Stromal cell of bone marrow (primary cell): ENCODE measurements around the gene ANXA5.
"Not testable (repeated sequence)": the region's sequence is repeated elsewhere in the genome, so short reads cannot be mapped to it uniquely, and the experiment has no call there.

Experiments used
- DNase-seq: peaks from one replicate; pipeline ENCODE4 v3.0.0-alpha.2; 2012; ENCODE audit warnings: low read depth

ANXA5 gene

DNA sequence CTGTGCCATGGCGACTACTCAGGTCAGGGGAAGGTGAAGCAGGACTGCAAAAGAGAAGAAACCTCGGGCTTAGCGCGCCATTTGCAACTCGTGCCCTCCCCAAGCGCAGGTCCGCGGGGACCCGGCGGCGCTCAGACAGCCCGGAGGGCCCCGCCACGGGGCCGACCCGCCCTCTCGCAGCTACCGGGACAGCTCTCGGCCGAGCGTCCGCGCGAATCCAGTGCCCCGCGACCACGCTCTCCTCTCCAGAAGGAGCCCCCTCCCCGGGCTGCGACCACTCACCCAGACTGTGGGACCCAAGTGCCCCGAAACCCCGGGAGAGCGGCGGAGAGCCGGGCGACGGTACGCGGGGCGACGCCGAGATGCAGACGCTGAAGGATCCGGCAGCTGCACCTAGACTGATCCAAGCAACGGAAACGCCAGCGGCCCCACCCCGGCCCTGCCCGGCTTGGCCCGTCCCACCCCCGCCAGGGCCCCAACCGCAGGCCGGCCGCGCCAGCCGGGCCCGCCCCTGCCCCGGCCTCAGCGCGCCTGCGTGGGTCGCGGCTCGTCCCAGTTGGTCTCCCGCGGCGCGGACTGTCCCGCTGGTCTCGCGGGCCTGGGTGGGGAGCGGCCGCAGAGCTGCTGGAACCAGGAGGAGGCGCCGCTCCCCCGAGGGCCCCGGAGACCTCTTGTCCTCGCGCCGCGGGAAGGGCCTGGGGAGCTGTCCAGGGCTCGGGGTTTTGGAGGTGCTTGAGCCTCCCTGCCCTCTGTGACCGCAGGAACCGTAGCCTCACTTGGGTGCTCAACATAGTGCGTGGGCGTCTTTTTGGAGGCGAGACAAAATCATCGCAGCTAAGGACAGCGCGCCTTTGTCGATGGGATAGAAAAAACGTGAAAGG lies at the start of gene ANXA5:
Gene ANXA5 (minus strand): TSS at position 400 of the 881 bp plus-strand sequence. CDS start 391 bp downstream, at position 9.
- peak; percentile 72 for DNase-seq

DNA sequence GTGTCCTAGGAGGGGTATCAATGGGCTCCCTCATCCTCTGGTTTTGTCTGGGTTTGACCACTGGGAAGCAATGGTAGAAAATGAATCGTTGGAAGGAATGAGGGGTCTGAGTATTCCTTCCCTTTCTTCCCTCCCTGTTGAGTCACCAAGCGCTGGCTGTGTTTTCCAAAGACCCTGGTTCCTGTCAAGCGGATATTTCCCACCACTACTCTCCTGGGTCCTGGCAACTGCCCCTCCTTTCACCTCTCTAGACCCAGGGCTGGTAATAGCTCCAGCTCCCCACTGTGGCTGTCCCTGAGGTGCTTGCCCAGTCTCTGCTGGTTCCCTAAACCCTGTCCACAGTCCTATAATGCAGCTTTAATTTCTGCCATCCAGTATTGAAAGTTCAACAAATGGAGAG lies 46.0 kb upstream of the ANXA5 start:
- DNase-seq: no peak

- DNase-seq: no peak
Observed at GRCh38 chr4:121741751-121742150, 45.0 kb upstream of the ANXA5 start.

- DNase-seq: no peak
Observed at GRCh38 chr4:121740796-121741409, 44.1 kb upstream of the ANXA5 start.

GRCh38 chr4:121739575-121739974 lies 42.8 kb upstream of the ANXA5 start:
- no peak for DNase-seq

DNA sequence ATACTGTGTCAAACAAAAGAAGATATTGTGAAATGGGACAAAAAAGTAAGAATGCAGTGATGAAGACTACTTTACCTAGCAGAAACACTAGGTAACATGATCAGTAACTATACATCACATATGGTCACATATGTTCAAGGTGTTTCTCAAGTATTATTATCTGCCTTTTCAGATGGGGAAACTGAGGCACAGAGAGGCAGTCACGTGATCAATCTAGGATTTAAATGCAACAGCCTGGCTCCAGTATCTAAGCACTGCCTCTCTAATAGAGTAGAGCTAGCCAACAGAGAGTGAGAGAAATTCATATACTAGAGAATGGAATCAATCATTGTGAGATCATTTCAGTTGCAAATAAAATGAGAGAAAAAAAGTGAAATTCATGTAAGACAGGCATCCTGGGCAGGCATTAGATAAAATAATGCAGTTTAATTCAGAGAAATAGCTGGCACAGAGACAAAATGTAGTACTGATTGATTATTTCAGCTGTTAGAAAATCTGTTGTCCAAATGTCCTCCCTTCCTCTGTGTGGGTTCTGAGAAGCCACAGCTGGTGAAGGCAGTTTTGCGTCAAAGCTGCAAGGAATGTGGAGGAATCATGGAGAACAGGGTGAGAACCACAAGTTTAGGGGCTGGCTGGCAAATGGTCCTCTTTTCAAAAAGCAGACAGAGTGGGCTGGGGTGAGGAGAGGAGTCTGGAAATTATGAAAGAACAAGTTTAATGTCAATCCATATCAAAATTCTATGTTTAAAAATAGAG lies 42.2 kb upstream of the ANXA5 start:
- DNase-seq: no peak

DNA sequence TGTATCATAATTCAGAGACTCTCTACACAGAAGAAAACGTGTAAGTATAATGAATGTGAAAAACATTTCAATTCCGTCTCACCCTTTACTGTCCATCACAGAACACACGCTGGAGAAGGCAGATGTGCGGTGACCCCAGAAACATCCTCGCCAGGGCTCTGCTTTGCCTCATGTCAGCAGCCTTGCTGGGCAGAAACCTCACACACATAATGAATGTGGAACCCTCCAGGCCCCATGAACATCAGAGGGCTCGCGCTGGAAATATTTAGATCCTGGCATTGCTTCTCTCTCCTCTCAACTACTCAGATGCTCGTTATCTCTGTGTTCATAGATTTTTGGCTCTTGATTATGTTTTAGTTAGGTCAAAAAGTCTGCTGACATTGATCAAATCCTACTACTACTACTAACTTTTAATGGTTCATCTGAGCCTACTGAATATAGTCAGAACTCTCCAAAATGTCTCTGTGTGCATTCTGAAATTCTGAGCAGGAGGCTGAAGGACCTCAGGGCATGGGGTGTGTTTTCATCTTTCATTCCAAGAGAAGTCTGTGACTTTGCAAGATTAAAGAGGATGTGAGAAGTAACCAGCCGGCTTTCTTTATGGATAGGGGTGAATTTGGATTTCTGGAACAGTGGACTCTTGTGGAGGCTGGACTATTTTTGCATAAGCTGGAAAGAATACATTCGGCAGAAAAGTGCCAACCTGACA lies 41.2 kb upstream of the ANXA5 start:
- DNase-seq: no peak

DNA sequence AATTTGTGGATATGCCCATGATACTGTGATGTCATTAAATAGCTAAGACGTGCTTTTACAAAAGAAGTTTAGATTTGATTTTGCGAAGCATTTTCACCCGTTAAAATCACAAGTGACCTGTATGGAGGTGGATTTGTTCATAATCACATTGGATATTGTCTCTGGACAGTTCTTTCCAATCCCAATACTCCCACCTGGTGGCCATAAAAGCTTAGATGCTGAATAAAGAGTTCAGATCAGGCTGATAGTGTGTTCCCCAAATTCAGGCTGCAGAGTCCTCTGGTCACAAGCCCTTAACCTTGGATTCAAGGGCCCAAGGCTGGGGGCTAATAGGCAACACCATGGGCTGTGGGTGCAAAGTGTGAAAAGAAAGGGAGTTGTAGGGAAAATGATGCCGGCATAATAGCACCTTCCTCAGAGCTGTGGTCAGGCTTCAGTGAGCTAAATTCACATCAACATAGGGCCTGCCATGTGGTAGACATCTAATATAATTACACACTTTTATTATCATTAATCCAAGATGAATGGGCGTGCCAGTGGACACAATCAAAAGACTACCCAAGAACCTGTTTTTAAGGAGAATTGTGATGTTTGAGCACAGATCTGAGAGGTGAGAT lies 40.1 kb upstream of the ANXA5 start:
- DNase-seq: peak; percentile 49

DNA sequence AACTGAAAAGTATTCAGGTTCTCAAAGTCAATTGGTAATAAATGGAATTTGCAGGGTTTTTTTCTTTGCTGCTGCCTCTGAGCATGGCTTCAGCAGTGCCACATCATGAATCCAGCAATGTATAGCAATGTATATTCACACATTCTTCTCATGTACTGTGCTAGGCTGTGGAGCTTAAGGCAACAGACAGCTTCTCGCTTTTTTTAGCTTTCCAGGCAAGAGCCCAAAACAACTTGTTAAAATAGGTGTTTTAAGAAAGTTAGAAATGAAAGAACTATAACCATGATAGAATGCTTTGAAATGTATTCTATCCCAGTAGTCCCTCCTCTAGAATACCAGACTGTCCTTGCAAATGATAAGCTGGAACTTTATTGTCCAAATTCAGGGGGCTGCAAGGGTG lies 37.8 kb upstream of the ANXA5 start:
- no peak for DNase-seq

DNA sequence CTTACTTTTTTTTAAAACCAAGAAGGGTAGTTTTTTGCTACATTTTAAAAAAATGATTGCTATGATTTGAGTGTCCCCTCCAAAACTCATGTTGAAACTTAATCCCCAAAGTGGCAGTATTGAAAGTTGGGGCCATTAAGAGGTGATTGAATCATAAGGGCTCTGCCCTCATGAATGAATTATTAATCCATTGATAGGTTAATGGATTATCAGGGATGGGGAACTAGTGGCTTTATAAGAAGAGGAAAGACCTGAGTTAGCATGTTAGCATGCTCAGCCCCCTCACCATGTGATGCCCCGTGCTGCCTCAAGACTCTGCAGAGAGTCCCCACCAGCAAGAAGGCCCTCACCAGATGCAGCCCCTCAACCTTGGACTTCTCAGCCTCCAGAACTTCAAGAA lies 37.2 kb upstream of the ANXA5 start:
- DNase-seq: no peak

DNA sequence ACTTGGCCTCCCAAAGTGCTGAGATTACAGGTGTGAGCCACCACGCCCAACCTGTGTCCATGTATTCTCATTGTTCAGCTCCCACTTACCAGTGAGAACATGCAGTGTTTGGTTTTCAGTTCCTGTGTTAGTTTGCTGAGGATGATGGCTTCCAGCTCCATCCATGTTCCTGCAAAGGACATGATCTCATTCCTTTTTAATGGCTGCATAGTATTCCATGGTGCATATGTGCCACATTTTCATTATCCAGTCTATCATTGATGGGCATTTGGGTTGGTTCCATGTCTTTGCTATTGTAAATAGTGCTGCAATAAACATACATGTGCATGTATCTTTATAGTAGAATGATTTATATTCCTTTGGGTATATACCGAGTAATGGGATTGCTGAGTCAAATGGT lies 33.0 kb upstream of the ANXA5 start:
- DNase-seq: not testable (repeated sequence)

GRCh38 chr4:121728798-121729226 lies 32.0 kb upstream of the ANXA5 start:
- DNase-seq: peak; percentile 61

DNA sequence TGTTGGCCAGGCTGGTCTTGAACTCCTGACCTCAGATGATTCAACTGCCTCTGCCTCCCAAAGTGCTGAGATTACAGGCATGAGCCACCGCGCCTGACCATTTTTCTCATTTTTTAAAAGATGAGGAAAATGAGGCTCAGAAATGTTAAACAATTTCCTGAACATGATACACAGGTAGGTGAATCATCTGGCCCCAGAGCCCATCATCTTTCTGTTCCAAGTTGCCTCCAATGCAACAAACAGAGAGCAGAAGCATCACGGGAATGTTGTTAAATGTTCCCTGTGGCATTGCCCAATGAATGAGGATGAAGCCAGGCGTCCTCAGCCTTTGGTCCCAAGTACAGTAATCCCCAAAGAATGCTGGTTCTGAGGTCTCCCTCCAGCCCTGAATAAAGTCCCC lies 31.3 kb upstream of the ANXA5 start:
- DNase-seq: peak; percentile 84

GRCh38 chr4:121726642-121727268 lies 30.0 kb upstream of the ANXA5 start:
- peak; percentile 54 for DNase-seq

- no peak for DNase-seq
Observed at GRCh38 chr4:121724671-121725070, 27.9 kb upstream of the ANXA5 start.

DNA sequence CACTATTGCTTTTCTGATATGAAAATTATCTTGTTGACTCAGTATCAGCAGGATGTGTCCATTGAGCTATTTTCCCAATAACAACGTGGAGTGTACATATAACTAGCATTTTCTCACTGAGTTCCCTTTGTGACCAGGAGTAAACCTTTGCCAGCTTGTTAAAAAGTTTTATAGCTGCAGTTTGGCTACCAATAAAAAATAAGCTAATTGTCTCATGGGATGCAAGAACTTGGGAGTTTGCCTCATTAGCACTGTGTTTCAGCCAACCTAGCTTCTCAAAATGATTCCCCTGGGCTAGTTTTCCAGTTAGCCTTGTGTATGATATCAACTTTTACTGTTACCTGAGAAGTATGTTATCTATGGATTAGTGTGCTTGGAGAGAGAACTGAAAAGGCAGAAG lies 24.9 kb upstream of the ANXA5 start:
- no peak for DNase-seq

GRCh38 chr4:121720109-121720508 lies 23.3 kb upstream of the ANXA5 start:
- no peak for DNase-seq

GRCh38 chr4:121717680-121718237 lies 21.0 kb upstream of the ANXA5 start:
- DNase-seq: peak; percentile 71

DNA sequence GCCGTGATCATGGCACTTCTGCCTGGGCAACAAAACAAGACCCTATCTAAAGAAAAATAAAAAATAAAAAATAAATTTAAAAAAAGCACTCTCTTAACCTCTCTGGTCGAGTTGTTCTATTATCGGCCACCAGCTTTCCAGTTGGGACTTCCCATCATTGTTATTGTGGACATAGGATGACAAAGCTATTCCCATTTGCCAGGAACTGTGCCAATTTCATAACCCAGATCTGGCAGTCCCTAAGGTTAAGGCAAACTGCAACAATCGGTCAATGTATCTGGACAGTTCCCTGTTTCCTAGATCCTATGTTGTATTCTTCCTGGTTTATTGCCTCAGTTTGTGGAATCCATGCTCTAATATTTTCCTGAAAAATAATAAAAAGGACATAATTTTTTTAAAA lies 17.8 kb upstream of the ANXA5 start:
- DNase-seq: no peak

DNA sequence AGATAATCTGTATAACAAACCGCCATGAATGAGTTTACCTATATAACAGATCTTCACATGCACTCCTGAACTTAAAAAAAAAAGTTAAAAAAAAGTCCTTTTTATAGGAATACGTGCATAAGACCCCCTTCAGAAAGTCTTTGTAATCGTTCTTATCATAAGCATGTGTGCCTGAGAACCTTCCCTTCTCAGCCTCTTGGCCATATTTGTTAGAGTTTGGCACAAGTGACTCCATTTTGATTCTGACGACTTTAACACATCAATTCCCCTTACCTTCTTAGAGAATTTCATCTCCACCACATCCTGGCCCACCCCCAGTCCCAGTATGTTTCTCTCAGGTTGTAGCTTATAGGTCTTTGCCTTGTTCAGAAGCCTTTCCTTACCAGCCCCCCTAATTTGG lies 16.0 kb upstream of the ANXA5 start:
- no peak for DNase-seq
